A549 (cell line): ENCODE measurements around the gene EML1. TPM values are rescaled to one million over a fixed set of nuclear protein-coding genes. Genes with fewer than 3 reads are reported as not detected.

Experiments used
- ATAC-seq, 2 experiments: fragments of 200-7000 bp in 1 of 2; fragments of >200 bp in 1 of 2; cut with Nextera tagmentation in 1 of 2; cut with Tn5 transposase in 1 of 2; 3 replicates each; pipeline versions ENCODE4 v1.8.0 to v1.9.1; 2018 to 2020; ENCODE audit warnings: mild to moderate bottlenecking in 1 of 2, moderate library complexity in 1 of 2
- CTCF ChIA-PET: fragments of 300-600 bp; sonication (Branson Sonifier 250); formaldehyde crosslinking; extraction: SDS; loops from one replicate; lab custom pipeline; 2021; ENCODE audit warnings: antibody characterized with exemption, inconsistent platforms; lab: Yijun Ruan, JAX
- POLR2A ChIA-PET: fragments of 350-600 bp; formaldehyde crosslinking; extraction: SDS; loops from one replicate; lab custom pipeline; 2021; ENCODE audit warnings: antibody characterized with exemption, inconsistent platforms; lab: Yijun Ruan, JAX
- DNase-seq, 2 experiments: peaks; one replicate each; pipeline versions ENCODE4 v3.0.0 to v3.0.0-alpha.2; 2011 to 2016; ENCODE audit warnings: low read depth in 1 of 2, low spot score in 1 of 2
- FAIRE-seq: peaks from 2 replicates; lab custom pipeline; 2011; peaks lifted over from hg19 to GRCh38; lab: Jason Lieb, UNC
- H3K27ac ChIP-seq, 2 experiments: fragments of >200 bp; sonication (Bioruptor Twin); formaldehyde crosslinking; 3 replicates each; pipeline ENCODE4 v1.5.1; 2016 to 2017
- H3K4me1 ChIP-seq: fragments of >200 bp; sonication (Bioruptor Twin); formaldehyde crosslinking; 3 replicates; pipeline ENCODE4 v1.6.1; 2016
- H3K4me2 ChIP-seq: fragments of >200 bp; sonication (Bioruptor Twin); formaldehyde crosslinking; 3 replicates; pipeline ENCODE4 v1.6.1; 2016
- H3K4me3 ChIP-seq: fragments of >200 bp; sonication (Bioruptor Twin); formaldehyde crosslinking; 3 replicates; pipeline ENCODE4 v1.5.1; 2016
- H3K9me3 ChIP-seq: fragments of >200 bp; sonication (Bioruptor Twin); formaldehyde crosslinking; 3 replicates; pipeline ENCODE4 v1.6.1; 2016
- CHD2 ChIP-seq: fragments of 150-350 bp; IDR thresholded peaks from 2 replicates; pipeline ENCODE4 v1.6.1; 2014; ENCODE audit warnings: low read length; ENCODE audit not compliant: partially characterized antibody
- EHF ChIP-seq: fragments of 250-450 bp; sonication (Bioruptor Pico); IDR thresholded peaks from 2 replicates; pipeline ENCODE4 v1.5.0; 2020; ENCODE audit warnings: mild to moderate bottlenecking
- EHMT2 ChIP-seq: fragments of 200-600 bp; sonication (generic); IDR thresholded peaks from 2 replicates; pipeline ENCODE4 v1.6.1; 2016; ENCODE audit warnings: antibody characterized with exemption, low read depth, mild to moderate bottlenecking, moderate library complexity
- FOSB ChIP-seq: fragments of 250-450 bp; sonication (Bioruptor Pico); IDR thresholded peaks from 2 replicates; pipeline ENCODE4 v1.5.0; 2020; ENCODE audit warnings: mild to moderate bottlenecking, moderate library complexity
- FOSL2 ChIP-seq, 2 experiments: fragments of 450-650 bp in 1 of 2; fragments of >200 bp in 1 of 2; sonication (Bioruptor Twin) in 1 of 2; formaldehyde crosslinking; IDR thresholded peaks; 2 replicates each; pipeline versions ENCODE4 v1.5.0 to v1.6.1; 2016 to 2020; ENCODE audit warnings: mild to moderate bottlenecking in 1 of 2, moderate library complexity in 1 of 2
- FOXS1 ChIP-seq: fragments of 250-450 bp; sonication (Bioruptor Pico); IDR thresholded peaks from 2 replicates; pipeline ENCODE4 v1.5.0; 2020; ENCODE audit warnings: mild to moderate bottlenecking, moderate library complexity
- GATA3 ChIP-seq: IDR thresholded peaks from 2 replicates; pipeline ENCODE4 v1.6.1; 2012; ENCODE audit warnings: borderline replicate concordance
- HOXB13 ChIP-seq: fragments of 250-450 bp; sonication (Bioruptor Pico); IDR thresholded peaks from 2 replicates; pipeline ENCODE4 v1.5.0; 2020; ENCODE audit warnings: low read depth, mild to moderate bottlenecking, moderate library complexity
- JUN ChIP-seq, 2 experiments: fragments of >200 bp; sonication (Bioruptor Twin); formaldehyde crosslinking; IDR thresholded peaks; 2 replicates in 1 of 2; 3 replicates in 1 of 2; pipeline ENCODE4 v1.6.1; 2016 to 2017
- JUNB ChIP-seq: fragments of >200 bp; sonication (Bioruptor Twin); formaldehyde crosslinking; IDR thresholded peaks from 2 replicates; pipeline ENCODE4 v1.6.1; 2016
- KDM1A ChIP-seq: fragments of 200-600 bp; sonication (generic); IDR thresholded peaks from 2 replicates; pipeline ENCODE4 v1.6.1; 2016; ENCODE audit warnings: low read depth, mild to moderate bottlenecking
- KDM5A ChIP-seq: fragments of 200-600 bp; sonication (generic); IDR thresholded peaks from 2 replicates; pipeline ENCODE4 v1.6.1; 2016; ENCODE audit warnings: antibody characterized with exemption, mild to moderate bottlenecking
- MAZ ChIP-seq: fragments of 150-350 bp; IDR thresholded peaks from 2 replicates; pipeline ENCODE4 v1.6.1; 2014; ENCODE audit warnings: antibody characterized with exemption, low read depth, low read length, borderline replicate concordance
- MYC ChIP-seq: IDR thresholded peaks from 2 replicates; pipeline ENCODE4 v1.6.1; 2012; ENCODE audit warnings: mild to moderate bottlenecking, inconsistent platforms, low read length, improper control_type of control experiment, borderline replicate concordance
- POLR2A ChIP-seq: IDR thresholded peaks from 2 replicates; pipeline ENCODE4 v1.6.1; 2012; ENCODE audit warnings: mild to moderate bottlenecking, low read length
- POLR2AphosphoS2 ChIP-seq: conservative IDR thresholded peaks from 2 replicates; pipeline ENCODE4 v1.6.1; 2012; ENCODE audit warnings: low read length, improper control_type of control experiment, inconsistent platforms
- RARB ChIP-seq: fragments of 250-450 bp; sonication (Bioruptor Pico); IDR thresholded peaks from 2 replicates; pipeline ENCODE4 v1.8.0; 2021; ENCODE audit warnings: mild to moderate bottlenecking, moderate library complexity
- RCOR1 ChIP-seq: fragments of 150-350 bp; IDR thresholded peaks from 2 replicates; pipeline ENCODE4 v1.6.1; 2014; ENCODE audit warnings: antibody characterized with exemption, low read length, low read depth
- SREBF2 ChIP-seq: fragments of 450-650 bp; IDR thresholded peaks from 2 replicates; pipeline ENCODE4 v1.6.1; 2014; ENCODE audit warnings: mild to moderate bottlenecking, moderate library complexity
- TP53 ChIP-seq: fragments of 250-450 bp; sonication (Bioruptor Pico); IDR thresholded peaks from 2 replicates; pipeline ENCODE4 v1.5.0; 2021; ENCODE audit warnings: mild to moderate bottlenecking, moderate library complexity
- ZNF302 ChIP-seq: fragments of 250-450 bp; sonication (Bioruptor Pico); IDR thresholded peaks from 2 replicates; pipeline ENCODE4 v1.9.0; 2021; ENCODE audit warnings: inconsistent platforms, mild to moderate bottlenecking, moderate library complexity
- WGBS: methylation state at CpG from one replicate; pipeline ENCODE4 v1.1.6; 2017; ENCODE audit errors: missing lambda C conversion rate; 5-methylcytosine and 5-hydroxymethylcytosine counted together
- polyA plus RNA-seq, 4 experiments: library from polyadenylated mRNA; depleted of rRNA in 3 of 4; stranded (reverse); fragments of >200 nt; fragmentation: RNase III in 1 of 4; extraction: RNeasy Plus Mini Kit Qiagen cat#74134 plus additional on column Dnase treatment in 1 of 4; gene quantifications; 2 replicates in 3 of 4; 3 replicates in 1 of 4; pipeline ENCODE4 v1.2.3, GENCODE V29; 2011 to 2017
- TF ChIP-seq, protein P1 (sequence below): IDR thresholded peaks from 2 replicates; pipeline ENCODE4 v1.6.1; 2012
- TF ChIP-seq, protein P2 (sequence below): fragments of >200 bp; sonication (Bioruptor Twin); formaldehyde crosslinking; IDR thresholded peaks from 2 replicates; pipeline ENCODE4 v1.6.1; 2016
- TF ChIP-seq, protein P3 (sequence below): fragments of 250-450 bp; sonication (Bioruptor Pico); IDR thresholded peaks from 2 replicates; pipeline ENCODE4 v1.5.0; 2020; ENCODE audit warnings: low read depth, mild to moderate bottlenecking, moderate library complexity
- TF ChIP-seq, protein P4 (sequence below): fragments of >200 bp; sonication (Bioruptor Twin); formaldehyde crosslinking; IDR thresholded peaks from 3 replicates; pipeline ENCODE4 v1.6.1; 2016

Gene EML1
- polyA plus RNA-seq, 2 of the 4 experiments (the other 2 are of a cell fraction) = 29.7 to 30.8 TPM

DNA sequence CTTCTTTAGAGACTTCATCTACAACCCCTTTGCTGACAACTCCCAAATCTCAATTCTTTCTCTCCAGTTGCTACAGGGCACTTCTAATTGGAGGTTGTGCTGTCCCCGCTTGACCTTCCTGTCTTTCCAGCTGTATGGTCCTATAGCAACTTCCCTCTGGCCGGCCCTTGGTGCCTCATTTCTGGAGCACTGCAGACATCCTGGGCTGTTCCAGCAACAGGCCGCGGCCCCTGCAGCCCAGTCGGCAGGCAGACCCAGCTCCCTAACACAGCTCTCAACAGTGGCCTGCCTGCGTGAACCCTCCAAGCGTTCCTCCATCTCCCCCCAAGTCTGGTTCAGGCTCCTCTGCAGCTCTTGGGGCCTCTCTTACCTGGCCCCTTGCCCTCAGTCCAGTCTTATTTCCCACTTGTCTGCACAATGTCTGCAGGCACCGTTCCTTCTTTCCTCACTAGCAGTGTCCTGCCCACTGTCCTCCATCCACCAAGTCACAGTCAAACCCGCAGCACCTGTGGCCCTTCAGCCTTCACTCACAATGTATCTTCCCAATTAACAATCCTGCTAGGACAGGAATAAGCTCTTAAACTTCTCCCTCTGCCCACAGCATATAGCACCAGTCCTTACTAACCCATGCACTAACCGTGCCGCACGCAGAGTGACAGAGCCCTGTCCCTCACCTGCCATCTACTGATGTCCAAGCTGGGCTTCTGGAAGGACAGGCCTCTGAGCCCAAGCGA lies 1.6 kb upstream of the EML1 start:
- Histone ChIP-seq H3K9me3 (no peaks in the 10 kb centered on the region), H3K4me1 (peaks cover 20% of the 10 kb centered on the region), H3K4me2 (no peak overlapping the region), H3K27ac (peak overlapping the region in 1 of 2 experiments; percentile 29; a peak in 2 of 6 replicates), H3K4me3 (no peak overlapping the region)
- ATAC-seq = peak in 1 of 2 experiments; percentile 7; a peak in 2 of 6 replicates
- CTCF ChIA-PET = interaction anchor here (0.6 to 8.8 kb wide), 11 partner anchors 14 to 103 kb away, joined by 3 to 68 read pairs (median 5); no protein-coding TSS in a partner anchor
- FAIRE-seq = no peak
- POLR2A ChIA-PET = no interaction called here
- WGBS = 93% methylated on average over 13 of the region's 13 CpGs
- no peak for DNase-seq
- TF ChIP-seq MAZ (no peak), KDM5A (no peak), CHD2 (no peak), FOSB (CRISPR knock-in tag) (no peak), SREBF2 (no peak), RCOR1 (no peak), FOSL2 (IDR thresholded peaks at IDR 0.05) (no peak), FOSL2 (CRISPR knock-in tag; IDR thresholded peaks at IDR 0.05) (no peak), KDM1A (no peak), EHF (CRISPR knock-in tag) (no peak), JUNB (no peak), MYC (no peak), POLR2A (no peak), TP53 (CRISPR knock-in tag) (no peak), RARB (no peak)
- TF ChIP-seq, protein P1, sequence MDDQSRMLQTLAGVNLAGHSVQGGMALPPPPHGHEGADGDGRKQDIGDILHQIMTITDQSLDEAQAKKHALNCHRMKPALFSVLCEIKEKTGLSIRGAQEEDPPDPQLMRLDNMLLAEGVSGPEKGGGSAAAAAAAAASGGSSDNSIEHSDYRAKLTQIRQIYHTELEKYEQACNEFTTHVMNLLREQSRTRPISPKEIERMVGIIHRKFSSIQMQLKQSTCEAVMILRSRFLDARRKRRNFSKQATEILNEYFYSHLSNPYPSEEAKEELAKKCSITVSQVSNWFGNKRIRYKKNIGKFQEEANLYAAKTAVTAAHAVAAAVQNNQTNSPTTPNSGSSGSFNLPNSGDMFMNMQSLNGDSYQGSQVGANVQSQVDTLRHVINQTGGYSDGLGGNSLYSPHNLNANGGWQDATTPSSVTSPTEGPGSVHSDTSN = no peak
- TF ChIP-seq, protein P2, sequence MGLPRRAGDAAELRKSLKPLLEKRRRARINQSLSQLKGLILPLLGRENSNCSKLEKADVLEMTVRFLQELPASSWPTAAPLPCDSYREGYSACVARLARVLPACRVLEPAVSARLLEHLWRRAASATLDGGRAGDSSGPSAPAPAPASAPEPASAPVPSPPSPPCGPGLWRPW = no peak

DNA sequence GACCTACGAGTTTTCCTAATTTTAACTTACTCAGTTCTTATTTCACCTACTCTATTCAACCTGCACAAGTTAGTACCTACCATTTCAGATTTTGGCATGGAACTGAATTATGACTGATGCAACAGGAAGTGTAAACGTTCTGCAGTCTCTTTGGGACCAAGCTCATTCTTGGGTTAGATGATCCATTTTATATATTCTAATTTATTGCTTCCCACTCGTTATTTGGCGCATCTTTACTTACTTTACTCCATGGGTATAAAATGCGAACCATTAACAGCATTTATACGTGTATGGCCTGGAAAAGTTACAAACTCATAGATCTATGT lies 1.0 kb upstream of the EML1 start:
- Histone ChIP-seq H3K4me3 (no peak overlapping the region; the same call in 2 of the 3 replicates), H3K27ac (peak overlapping the region in 1 of 2 experiments; percentile 98; a peak in 4 of 6 replicates), H3K9me3 (no peaks in the 10 kb centered on the region), H3K4me1 (peaks cover 20% of the 10 kb centered on the region), H3K4me2 (peak overlapping the region; percentile 90)
- TF ChIP-seq FOSL2 (IDR thresholded peaks at IDR 0.05) = no peak
- TF ChIP-seq FOSL2 (CRISPR knock-in tag; IDR thresholded peaks at IDR 0.05) = no peak
- no peak for TF ChIP-seq ZNF302 (CRISPR knock-in tag)
- TF ChIP-seq POLR2AphosphoS2 = no peak
- no peak for TF ChIP-seq CHD2
- TF ChIP-seq EHMT2 = no peak
- no peak for TF ChIP-seq FOXS1 (CRISPR knock-in tag)
- CTCF ChIA-PET = interaction anchor here (0.8 to 8.8 kb wide), 16 partner anchors 14 to 300 kb away, joined by 3 to 68 read pairs (median 5); no protein-coding TSS in a partner anchor
- DNase-seq = no peak
- FAIRE-seq = peak; percentile 7
- POLR2A ChIA-PET = no interaction called here
- ATAC-seq = no peak
- WGBS = 90% methylated on average over 6 of the region's 6 CpGs

DNA sequence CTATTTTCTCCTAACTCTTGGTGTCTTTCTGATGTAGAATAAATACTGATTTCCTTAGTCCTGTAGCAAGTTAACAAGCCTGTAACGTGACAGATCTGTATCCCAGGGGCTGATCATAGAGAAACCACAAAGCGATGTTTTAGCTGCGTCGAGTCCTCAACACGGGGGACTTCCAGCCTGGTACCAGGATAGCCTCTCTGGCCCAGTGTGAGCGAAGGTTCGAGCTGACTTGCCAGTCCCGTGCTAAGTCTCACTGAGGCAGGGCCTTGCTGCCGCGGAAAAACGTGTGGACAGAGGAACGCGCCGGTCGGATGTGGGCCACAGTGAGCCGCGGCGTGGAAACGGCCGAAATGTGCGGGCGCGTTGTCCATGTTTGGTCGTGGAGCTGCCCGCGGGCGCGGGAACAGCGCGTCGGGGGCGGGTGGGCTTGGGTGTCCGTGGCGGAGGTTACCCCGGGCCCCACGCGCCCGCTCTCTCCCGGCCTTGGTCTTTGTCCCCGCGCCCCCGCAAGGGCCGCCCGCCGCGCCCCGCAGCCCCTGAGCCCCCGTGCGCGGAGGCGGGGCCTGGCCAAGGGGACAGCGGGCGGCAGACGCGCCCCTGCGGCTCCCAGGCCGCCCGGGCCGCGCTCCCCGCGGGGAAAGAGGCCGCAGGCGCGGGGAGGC lies 531 bp upstream of the EML1 start:
- ATAC-seq (peak in 1 of 2 experiments; percentile 5; a peak in 1 of 6 replicates), FAIRE-seq (no peak), DNase-seq (peak in 1 of 2 experiments; percentile 16)
- CTCF ChIA-PET = interaction anchor here (0.8 to 8.8 kb wide), 21 partner anchors 13 to 301 kb away, joined by 3 to 68 read pairs (median 4); no protein-coding TSS in a partner anchor
- peak overlapping the region; percentile 76 for H3K4me3 ChIP-seq
- H3K9me3 ChIP-seq = no peaks in the 10 kb centered on the region
- peak overlapping the region; percentile 78 to 98 for H3K27ac ChIP-seq
- TF ChIP-seq KDM1A = no peak
- no peak for TF ChIP-seq HOXB13 (CRISPR knock-in tag)
- TF ChIP-seq, protein P3, sequence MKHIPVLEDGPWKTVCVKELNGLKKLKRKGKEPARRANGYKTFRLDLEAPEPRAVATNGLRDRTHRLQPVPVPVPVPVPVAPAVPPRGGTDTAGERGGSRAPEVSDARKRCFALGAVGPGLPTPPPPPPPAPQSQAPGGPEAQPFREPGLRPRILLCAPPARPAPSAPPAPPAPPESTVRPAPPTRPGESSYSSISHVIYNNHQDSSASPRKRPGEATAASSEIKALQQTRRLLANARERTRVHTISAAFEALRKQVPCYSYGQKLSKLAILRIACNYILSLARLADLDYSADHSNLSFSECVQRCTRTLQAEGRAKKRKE (CRISPR knock-in tag) = no peak
- TF ChIP-seq, protein P4, sequence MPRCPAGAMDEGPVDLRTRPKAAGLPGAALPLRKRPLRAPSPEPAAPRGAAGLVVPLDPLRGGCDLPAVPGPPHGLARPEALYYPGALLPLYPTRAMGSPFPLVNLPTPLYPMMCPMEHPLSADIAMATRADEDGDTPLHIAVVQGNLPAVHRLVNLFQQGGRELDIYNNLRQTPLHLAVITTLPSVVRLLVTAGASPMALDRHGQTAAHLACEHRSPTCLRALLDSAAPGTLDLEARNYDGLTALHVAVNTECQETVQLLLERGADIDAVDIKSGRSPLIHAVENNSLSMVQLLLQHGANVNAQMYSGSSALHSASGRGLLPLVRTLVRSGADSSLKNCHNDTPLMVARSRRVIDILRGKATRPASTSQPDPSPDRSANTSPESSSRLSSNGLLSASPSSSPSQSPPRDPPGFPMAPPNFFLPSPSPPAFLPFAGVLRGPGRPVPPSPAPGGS = 0 out of 3 replicates have a peak, but pooled peaks have one; percentile 66
- TF ChIP-seq CHD2 = no peak
- TF ChIP-seq JUN (IDR thresholded peaks at IDR 0.05) = peak in 1 of 2 experiments; percentile 6; a peak in 1 of 5 replicates
- no peak for TF ChIP-seq GATA3
- H3K4me2 ChIP-seq = peak overlapping the region; percentile 90
- H3K4me1 ChIP-seq = peaks cover 20% of the 10 kb centered on the region
- WGBS = 57% methylated on average over 31 of the region's 65 CpGs
- POLR2A ChIA-PET = interaction anchor here (0.6 to 1.4 kb wide), 6 partner anchors 11 to 63 kb away, joined by 3 to 7 read pairs (median 4); no protein-coding TSS in a partner anchor
